ENCODE data around the gene RRAD. TPM values are rescaled to one million over a fixed set of nuclear protein-coding genes. Genes with fewer than 3 reads are reported as not detected.
A peak's percentile ranks its signal among the peaks of the same experiment; 100 is the strongest.

RRAD gene
- total and polyA plus RNA-seq, 2 of the 4 experiments (the other 2 are of a cell fraction), result 1.3 to 2.1 TPM

DNA sequence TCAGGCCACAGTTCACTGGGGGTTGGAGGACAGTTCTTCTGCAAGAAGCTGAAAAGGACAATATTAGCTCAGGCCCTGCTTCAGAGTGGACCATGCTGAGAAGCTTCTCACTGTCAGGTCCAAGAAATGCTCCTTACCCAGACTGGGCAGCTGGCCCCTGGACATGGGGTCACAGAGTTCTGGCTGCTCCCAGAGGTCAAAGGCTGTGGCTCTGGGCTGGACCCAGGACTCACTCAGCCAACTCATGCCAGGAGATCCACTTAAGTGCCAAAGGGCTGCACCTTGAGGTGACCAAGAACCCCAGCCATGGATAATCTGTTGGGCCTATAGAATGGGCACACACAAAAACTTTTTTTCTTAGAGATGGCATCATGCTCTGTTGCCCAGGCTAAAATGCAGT lies 14.0 kb upstream of the RRAD start:
- Histone ChIP-seq H3K56ac (ENCODE audit: extremely low read depth, insufficient read depth, low read length) (no peak overlapping the region), H2BK20ac (ENCODE audit: low read depth, low read length) (no peak overlapping the region), H2AK5ac (ENCODE audit: low read depth, low read length) (no peak overlapping the region), H2BK5ac (ENCODE audit: low read depth, low read length, poor library complexity, severe bottlenecking) (no peak overlapping the region), H2AFZ (replicated peaks; ENCODE audit: low read length, poor library complexity) (no peak overlapping the region), H4K5ac (ENCODE audit: low read depth, low read length) (no peak overlapping the region), H3K23ac (ENCODE audit: low read depth, low read length) (no peak overlapping the region), H3K79me1 (ENCODE audit: low read depth in 1 of 2, low read length in 2 of 2) (peaks cover 12 to 68% of the 10 kb centered on the region in 2 experiments), H3K27ac (ENCODE audit: insufficient read depth, low read length) (no peak overlapping the region), H3K14ac (replicated peaks; ENCODE audit: low read depth, low read length) (no peak overlapping the region), H3K9ac (ENCODE audit: low read depth, low read length) (no peak overlapping the region), H2BK15ac (ENCODE audit: low read depth, low read length) (no peak overlapping the region), H2AK9ac (replicated peaks; ENCODE audit: low read depth, low read length, poor library complexity) (peak overlapping the region; percentile 48), H3K18ac (ENCODE audit: low read depth, low read length) (no peak overlapping the region), H2BK120ac (ENCODE audit: low read depth, low read length) (no peak overlapping the region), H3K4me1 (ENCODE audit: control insufficient read depth, insufficient read depth, low read length) (peaks cover 4% of the 10 kb centered on the region; the same call in 1 of the 2 replicates), H3K36me3 (ENCODE audit: control insufficient read depth, insufficient read depth, low read length) (peaks cover 64% of the 10 kb centered on the region), H3K4ac (ENCODE audit: low read depth, low read length) (no peak overlapping the region), H3K4me3 (ENCODE audit: insufficient read depth, low read depth, low read length) (no peak overlapping the region), H4K91ac (ENCODE audit: insufficient read depth, low read depth, low read length) (no peak overlapping the region), H4K20me1 (ENCODE audit: insufficient read depth, low read length) (peaks cover 30% of the 10 kb centered on the region), H4K8ac (ENCODE audit: low read depth in 2 of 2, low read length in 2 of 2) (no peak overlapping the region), H3K9me1 (ENCODE audit: insufficient read depth, low read length) (peaks cover 15% of the 10 kb centered on the region), H3K4me2 (ENCODE audit: low read depth, low read length) (no peak overlapping the region), H3K27me3 (ENCODE audit: control insufficient read depth, insufficient read depth, low read length) (no peaks in the 10 kb centered on the region), H3K9me3 (ENCODE audit: control insufficient read depth, insufficient read depth, low read length) (no peaks in the 10 kb centered on the region)
- ATAC-seq (ENCODE audit: low read depth) (no peak), DNase-seq (no peak)
- BruUV-seq (replicated peaks), result no TSS peak
- CTCF ChIA-PET, result no interaction called here
- in situ Hi-C loops (cut with MboI; ENCODE audit: low sequenced_read_pairs) (no loop called here), intact Hi-C loops (cut with micrococcal nuclease) (no loop called here), dilution Hi-C loops (cut with HindIII; ENCODE audit: low sequenced_read_pairs, unreplicated experiment) (no loop called here)
- TF ChIP-seq CEBPB (IDR thresholded peaks at IDR 0.05; ENCODE audit: low read depth, low read length) (no peak), NFE2L2 (IDR thresholded peaks at IDR 0.05; ENCODE audit: low read depth, low read length) (no peak), BHLHE40 (IDR thresholded peaks at IDR 0.05; ENCODE audit: low read depth, low read length) (no peak), RFX5 (IDR thresholded peaks at IDR 0.05; ENCODE audit: low read depth, low read length) (no peak), SMC3 (IDR thresholded peaks at IDR 0.05; ENCODE audit: low read depth, low read length) (no peak), CHD1 (IDR thresholded peaks at IDR 0.05; ENCODE audit: low read depth, low read length) (no peak), POLR2A (IDR thresholded peaks at IDR 0.05; ENCODE audit: low read depth, low read length) (no peak), RAD21 (IDR thresholded peaks at IDR 0.05; ENCODE audit: low read length) (no peak), RCOR1 (IDR thresholded peaks at IDR 0.05; ENCODE audit: insufficient replicate concordance, low read length) (no peak), MAFK (IDR thresholded peaks at IDR 0.05; ENCODE audit: low read depth, low read length) (no peak)
- TF ChIP-seq, protein P1, sequence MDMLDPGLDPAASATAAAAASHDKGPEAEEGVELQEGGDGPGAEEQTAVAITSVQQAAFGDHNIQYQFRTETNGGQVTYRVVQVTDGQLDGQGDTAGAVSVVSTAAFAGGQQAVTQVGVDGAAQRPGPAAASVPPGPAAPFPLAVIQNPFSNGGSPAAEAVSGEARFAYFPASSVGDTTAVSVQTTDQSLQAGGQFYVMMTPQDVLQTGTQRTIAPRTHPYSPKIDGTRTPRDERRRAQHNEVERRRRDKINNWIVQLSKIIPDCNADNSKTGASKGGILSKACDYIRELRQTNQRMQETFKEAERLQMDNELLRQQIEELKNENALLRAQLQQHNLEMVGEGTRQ (IDR thresholded peaks at IDR 0.05; ENCODE audit: low read depth, low read length), result no peak
- TF ChIP-seq, protein P2, sequence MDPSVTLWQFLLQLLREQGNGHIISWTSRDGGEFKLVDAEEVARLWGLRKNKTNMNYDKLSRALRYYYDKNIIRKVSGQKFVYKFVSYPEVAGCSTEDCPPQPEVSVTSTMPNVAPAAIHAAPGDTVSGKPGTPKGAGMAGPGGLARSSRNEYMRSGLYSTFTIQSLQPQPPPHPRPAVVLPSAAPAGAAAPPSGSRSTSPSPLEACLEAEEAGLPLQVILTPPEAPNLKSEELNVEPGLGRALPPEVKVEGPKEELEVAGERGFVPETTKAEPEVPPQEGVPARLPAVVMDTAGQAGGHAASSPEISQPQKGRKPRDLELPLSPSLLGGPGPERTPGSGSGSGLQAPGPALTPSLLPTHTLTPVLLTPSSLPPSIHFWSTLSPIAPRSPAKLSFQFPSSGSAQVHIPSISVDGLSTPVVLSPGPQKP (IDR thresholded peaks at IDR 0.05; ENCODE audit: borderline replicate concordance, low read depth, low read length), result no peak
- POLR2A ChIA-PET (ENCODE audit: unreplicated experiment), result no interaction called here

Data from IMR-90 (cell line).